Mesenteric fat pad (tissue), 1 donor: Measurements from ENCODE around the gene SIAH3. TPM values are rescaled to one million over a fixed set of nuclear protein-coding genes. Genes with fewer than 3 reads are reported as not detected.
"Not testable (repeated sequence)": the region's sequence is repeated elsewhere in the genome, so short reads cannot be mapped to it uniquely, and the experiment has no call there.

ENCODE experiments used
- DNase-seq: peaks from one replicate; pipeline ENCODE4 v3.0.0-alpha.2; 2020; ENCODE audit warnings: low spot score
- total RNA-seq: library from RNA; stranded (reverse); fragmentation: NEBNext Ultra II Directional; extraction: Animal tissue kit (Norgen Biotek cat#: 25700); gene quantifications from one replicate; pipeline ENCODE4 v1.2.1, GENCODE V29; 2021
- donor health status: DM: yes; HTN: yes; CAD: no.

The SIAH3 gene
- total RNA-seq, 1 donor from 2014 or later, result not detected

GRCh38 chr13:45784755-45785675 lies 66.5 kb downstream of the SIAH3 start:
- DNase-seq, result no peak

- DNase-seq, result no peak
Measured at GRCh38 chr13:45783346-45784043, 68.1 kb downstream of the SIAH3 start.

- DNase-seq, result no peak
Measured at GRCh38 chr13:45782327-45783045, 69.1 kb downstream of the SIAH3 start.

GRCh38 chr13:45781553-45782326 lies 69.8 kb downstream of the SIAH3 start:
- DNase-seq, result no peak

- DNase-seq, result no peak
Measured at GRCh38 chr13:45779901-45780300, 71.7 kb downstream of the SIAH3 start.

- no peak for DNase-seq
Measured at GRCh38 chr13:45778882-45779281, 72.7 kb downstream of the SIAH3 start.

GRCh38 chr13:45776748-45777147 lies 74.8 kb downstream of the SIAH3 start:
- no peak for DNase-seq

- no peak for DNase-seq
Measured at GRCh38 chr13:45775401-45775963, 76.1 kb downstream of the SIAH3 start.

GRCh38 chr13:45773944-45774343 lies 77.6 kb downstream of the SIAH3 start:
- no peak for DNase-seq

- no peak for DNase-seq
Measured at GRCh38 chr13:45773236-45773635, 78.3 kb downstream of the SIAH3 start.

GRCh38 chr13:45770886-45771285 lies 80.7 kb downstream of the SIAH3 start:
- DNase-seq, result no peak

- no peak for DNase-seq
Measured at GRCh38 chr13:45768656-45769479, 82.7 kb downstream of the SIAH3 start.

GRCh38 chr13:45765464-45765863 lies 86.1 kb downstream of the SIAH3 start:
- DNase-seq, result no peak

- DNase-seq, result no peak
Measured at GRCh38 chr13:45763419-45763818, 88.1 kb downstream of the SIAH3 start.

GRCh38 chr13:45757589-45757988 lies 94.0 kb downstream of the SIAH3 start:
- not testable (repeated sequence) for DNase-seq

GRCh38 chr13:45756498-45756897 lies 95.1 kb downstream of the SIAH3 start:
- not testable (repeated sequence) for DNase-seq

- DNase-seq, result no peak
Measured at GRCh38 chr13:45752510-45752909, 99.0 kb downstream of the SIAH3 start.

GRCh38 chr13:45751885-45752284 lies 99.7 kb downstream of the SIAH3 start:
- no peak for DNase-seq

GRCh38 chr13:45750566-45750965 lies 101.0 kb downstream of the SIAH3 start:
- no peak for DNase-seq
